IMR-90 (cell line): ENCODE measurements around the gene PPP1R1C. TPM values are rescaled to one million over a fixed set of nuclear protein-coding genes. Genes with fewer than 3 reads are reported as not detected.

Experiments used
- ATAC-seq: fragments of 200-7000 bp; cut with Tn5 transposase; 2 replicates; pipeline ENCODE4 v1.9.1; 2020; ENCODE audit warnings: low read depth, mild to moderate bottlenecking, moderate library complexity
- BruUV-seq: library from RNA; stranded (reverse); fragments of 400-500 nt; replicated peaks from 2 replicates; lab custom pipeline; 2021; lab: Mats Ljungman, UMichigan
- CTCF ChIA-PET: fragments of 300-600 bp; formaldehyde crosslinking; extraction: SDS; loops from one replicate; lab custom pipeline; 2021; ENCODE audit warnings: antibody characterized with exemption; lab: Yijun Ruan, JAX
- POLR2A ChIA-PET: fragments of 300-600 bp; sonication (Branson Sonifier 250); formaldehyde crosslinking; loops from one replicate; lab custom pipeline; 2022; ENCODE audit warnings: antibody characterized with exemption; ENCODE audit not compliant: unreplicated experiment; lab: Charles Lee
- DNase-seq: peaks from one replicate; pipeline ENCODE4 v3.0.0; 2013
- H2AFZ ChIP-seq: replicated peaks from 2 replicates; pipeline ENCODE3; 2013; ENCODE audit warnings: low read length, mild to moderate bottlenecking; ENCODE audit not compliant: poor library complexity
- H2AK5ac ChIP-seq: 2 replicates; pipeline ENCODE4 v1.6.1; 2013; ENCODE audit warnings: low read depth, low read length, inconsistent platforms
- H2AK9ac ChIP-seq: replicated peaks from 2 replicates; pipeline ENCODE3; 2013; ENCODE audit warnings: mild to moderate bottlenecking, low read depth, low read length, moderate library complexity; ENCODE audit not compliant: poor library complexity
- H2BK120ac ChIP-seq: 2 replicates; pipeline ENCODE4 v1.6.1; 2013; ENCODE audit warnings: low read depth, low read length, inconsistent platforms
- H2BK15ac ChIP-seq: 3 replicates; pipeline ENCODE4 v1.6.1; 2013; ENCODE audit warnings: low read depth, low read length, inconsistent platforms
- H2BK20ac ChIP-seq: 2 replicates; pipeline ENCODE4 v1.6.1; 2013; ENCODE audit warnings: low read depth, mild to moderate bottlenecking, inconsistent platforms, low read length, moderate library complexity
- H2BK5ac ChIP-seq: 2 replicates; pipeline ENCODE4 v1.6.1; 2013; ENCODE audit warnings: mild to moderate bottlenecking, low read depth, low read length, inconsistent platforms; ENCODE audit not compliant: poor library complexity, severe bottlenecking
- H3K14ac ChIP-seq: replicated peaks from 2 replicates; pipeline ENCODE4 v1.6.1; 2013; ENCODE audit warnings: low read depth, low read length, inconsistent platforms
- H3K18ac ChIP-seq: 2 replicates; pipeline ENCODE4 v1.6.1; 2013; ENCODE audit warnings: low read depth, low read length, control low read depth
- H3K23ac ChIP-seq: 2 replicates; pipeline ENCODE4 v1.6.1; 2013; ENCODE audit warnings: low read depth, low read length, inconsistent platforms
- H3K27ac ChIP-seq: 2 replicates; pipeline ENCODE4 v1.5.1; 2013; ENCODE audit warnings: mild to moderate bottlenecking, control low read depth, low read length; ENCODE audit not compliant: insufficient read depth
- H3K27me3 ChIP-seq: 2 replicates; pipeline ENCODE4 v1.6.1; 2013; ENCODE audit warnings: low read length; ENCODE audit not compliant: control insufficient read depth, insufficient read depth
- H3K36me3 ChIP-seq: 2 replicates; pipeline ENCODE4 v1.6.1; 2013; ENCODE audit warnings: low read length, mixed read lengths; ENCODE audit not compliant: control insufficient read depth, insufficient read depth
- H3K4ac ChIP-seq: 2 replicates; pipeline ENCODE4 v1.6.1; 2013; ENCODE audit warnings: low read depth, low read length, inconsistent platforms
- H3K4me1 ChIP-seq: 2 replicates; pipeline ENCODE4 v1.6.1; 2013; ENCODE audit warnings: low read length, mixed read lengths; ENCODE audit not compliant: control insufficient read depth, insufficient read depth
- H3K4me2 ChIP-seq: 2 replicates; pipeline ENCODE4 v1.6.1; 2013; ENCODE audit warnings: low read depth, mild to moderate bottlenecking, control low read depth, low read length, moderate library complexity
- H3K4me3 ChIP-seq: 2 replicates; pipeline ENCODE4 v1.5.1; 2013; ENCODE audit warnings: low read depth, mild to moderate bottlenecking, control low read depth, low read length, moderate library complexity; ENCODE audit not compliant: insufficient read depth
- H3K56ac ChIP-seq: 2 replicates; pipeline ENCODE4 v1.6.1; 2013; ENCODE audit warnings: low read length, inconsistent platforms; ENCODE audit not compliant: insufficient read depth; ENCODE audit errors: extremely low read depth
- H3K79me1 ChIP-seq, 2 experiments: 2 replicates each; pipeline ENCODE4 v1.6.1; 2013; ENCODE audit warnings: low read length in 2 of 2, inconsistent platforms in 1 of 2, low read depth in 1 of 2
- H3K9ac ChIP-seq: 2 replicates; pipeline ENCODE4 v1.6.1; 2013; ENCODE audit warnings: low read depth, low read length, control low read depth
- H3K9me1 ChIP-seq: 2 replicates; pipeline ENCODE4 v1.6.1; 2013; ENCODE audit warnings: low read length, inconsistent platforms; ENCODE audit not compliant: insufficient read depth
- H3K9me3 ChIP-seq: 2 replicates; pipeline ENCODE4 v1.6.1; 2013; ENCODE audit warnings: low read length; ENCODE audit not compliant: control insufficient read depth, insufficient read depth
- H4K20me1 ChIP-seq: 2 replicates; pipeline ENCODE4 v1.6.1; 2013; ENCODE audit warnings: low read length, inconsistent platforms; ENCODE audit not compliant: insufficient read depth
- H4K5ac ChIP-seq: 2 replicates; pipeline ENCODE4 v1.6.1; 2013; ENCODE audit warnings: mild to moderate bottlenecking, low read depth, low read length, control low read depth
- H4K8ac ChIP-seq, 2 experiments: 2 replicates each; pipeline ENCODE4 v1.6.1; 2013; ENCODE audit warnings: low read depth in 2 of 2, low read length in 2 of 2, control low read depth in 1 of 2, inconsistent platforms in 1 of 2
- H4K91ac ChIP-seq: 2 replicates; pipeline ENCODE4 v1.6.1; 2013; ENCODE audit warnings: low read depth, low read length, inconsistent platforms; ENCODE audit not compliant: insufficient read depth
- FOS ChIP-seq: fragments of 150-350 bp; IDR thresholded peaks from 2 replicates; pipeline ENCODE4 v1.6.1; 2016; ENCODE audit warnings: low read depth, low read length
- WGBS, 2 experiments: methylation state at CpG; one replicate each; pipeline versions ENCODE4 v1.1.5 to v1.1.7; 2013; ENCODE audit warnings: missing lambda C conversion rate in 2 of 2; ENCODE audit not compliant: insufficient read length in 1 of 2; ENCODE audit errors: extremely low coverage in 2 of 2; 5-methylcytosine and 5-hydroxymethylcytosine counted together
- dilution Hi-C: fragments of 300-500 bp; cut with HindIII; formaldehyde crosslinking; loops from one replicate; pipeline ENCODE4 v1.14.3; 2018; ENCODE audit warnings: low sequenced_read_pairs; ENCODE audit not compliant: unreplicated experiment
- in situ Hi-C: fragments of 300-500 bp; cut with MboI; formaldehyde crosslinking; loops from 3 replicates; pipeline ENCODE4 v1.14.3; 2019; ENCODE audit warnings: low sequenced_read_pairs, inconsistent platforms, mixed read lengths
- intact Hi-C: fragments of 100-400 bp; cut with micrococcal nuclease; formaldehyde crosslinking; loops from 2 replicates; pipeline ENCODE4 v1.10.0; 2022
- polyA plus RNA-seq, 3 experiments: library from polyadenylated mRNA; depleted of rRNA; stranded (reverse); fragments of >200 nt; gene quantifications; 2 replicates each; pipeline ENCODE4 v1.2.3, GENCODE V29; 2012; ENCODE audit warnings: low replicate concordance in 1 of 3
- total RNA-seq: library from RNA; depleted of rRNA; stranded (reverse); fragments of >200 nt; gene quantifications from 2 replicates; pipeline ENCODE4 v1.2.3, GENCODE V29; 2012

The PPP1R1C gene
- total and polyA plus RNA-seq, 2 of the 4 experiments (the other 2 are of a cell fraction) = 0.10 to 0.36 TPM

- no TSS peak for BruUV-seq
- DNase-seq (no peak), ATAC-seq (no peak)
- Histone ChIP-seq H3K9me1 (no peaks in the 10 kb centered on the region; the same call in 1 of the 2 replicates), H3K4ac (no peak overlapping the region), H3K23ac (no peak overlapping the region), H3K4me2 (no peak overlapping the region), H2AK9ac (no peak overlapping the region), H3K27ac (no peak overlapping the region), H4K8ac (no peak overlapping the region), H3K27me3 (no peaks in the 10 kb centered on the region), H3K18ac (no peak overlapping the region), H2BK15ac (no peak overlapping the region), H3K9me3 (no peaks in the 10 kb centered on the region), H3K4me1 (no peaks in the 10 kb centered on the region), H4K20me1 (no peaks in the 10 kb centered on the region), H3K4me3 (no peak overlapping the region), H2BK20ac (no peak overlapping the region), H4K91ac (no peak overlapping the region), H2AK5ac (no peak overlapping the region), H3K9ac (no peak overlapping the region), H3K56ac (no peak overlapping the region), H3K14ac (no peak overlapping the region), H3K79me1 (no peaks in the 10 kb centered on the region), H4K5ac (no peak overlapping the region), H3K36me3 (no peaks in the 10 kb centered on the region), H2BK5ac (no peak overlapping the region), H2BK120ac (no peak overlapping the region), H2AFZ (no peak overlapping the region)
- WGBS, 2 experiments = no CpG with 5 or more reads among the region's 1 CpG
- dilution Hi-C loops (no loop called here), intact Hi-C loops (no loop called here), in situ Hi-C loops (no loop called here)
- TF ChIP-seq FOS = no peak
- ChIA-PET POLR2A (no interaction called here), CTCF (no interaction called here)
These were observed 179.0 kb downstream of the PPP1R1C start for GRCh38 chr2:182164686-182165085.
